Measurements from ENCODE around the gene KRT31. TPM values are rescaled to one million over a fixed set of nuclear protein-coding genes. Genes with fewer than 3 reads are reported as not detected.

Gene KRT31
- total RNA-seq, 1 experiment from 2014 or later: not detected

DNA sequence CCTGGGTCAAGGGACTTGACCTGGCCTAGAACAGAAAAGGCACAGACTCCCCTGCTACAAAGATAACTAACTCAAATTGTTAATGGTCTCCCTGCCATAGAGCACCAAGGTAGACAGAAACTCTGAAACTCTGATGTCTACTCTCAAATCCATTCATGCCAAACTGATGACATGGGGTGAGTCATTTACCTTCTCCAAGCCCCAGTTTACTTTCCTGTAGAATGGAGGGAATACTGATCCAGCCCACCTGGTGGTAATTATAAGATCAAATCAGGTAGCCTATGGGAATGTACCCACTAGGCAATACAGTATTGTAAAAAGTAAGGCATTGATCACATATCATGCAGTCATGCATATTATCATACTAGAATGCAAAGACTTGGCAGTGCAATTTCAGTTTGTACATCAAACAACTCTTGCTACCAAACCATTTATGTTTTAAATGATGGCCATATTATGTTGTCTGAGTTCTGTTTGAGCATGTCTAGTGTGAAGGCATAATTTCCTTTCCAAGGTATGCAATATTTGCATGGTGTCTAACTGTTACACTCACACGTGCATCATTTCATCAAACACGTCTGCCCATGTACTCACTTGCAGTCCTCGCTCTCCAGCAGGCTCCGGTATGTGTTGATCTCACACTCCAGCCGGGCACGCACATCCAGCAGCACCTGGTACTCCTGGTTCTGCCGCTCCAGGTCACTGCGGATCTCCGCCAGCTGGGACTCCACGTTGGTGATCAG, 3.0 kb downstream of the KRT31 start (continued):
- TF ChIP-seq E2F1 (CRISPR knock-in tag; IDR thresholded peaks at IDR 0.05): no peak
- no peak for TF ChIP-seq MYBL2 (CRISPR knock-in tag; IDR thresholded peaks at IDR 0.05)
- TF ChIP-seq, protein P1, sequence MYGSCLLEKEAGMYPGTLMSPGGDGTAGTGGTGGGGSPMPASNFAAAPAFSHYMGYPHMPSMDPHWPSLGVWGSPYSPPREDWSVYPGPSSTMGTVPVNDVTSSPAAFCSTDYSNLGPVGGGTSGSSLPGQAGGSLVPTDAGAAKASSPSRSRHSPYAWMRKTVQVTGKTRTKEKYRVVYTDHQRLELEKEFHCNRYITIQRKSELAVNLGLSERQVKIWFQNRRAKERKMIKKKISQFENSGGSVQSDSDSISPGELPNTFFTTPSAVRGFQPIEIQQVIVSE (CRISPR knock-in tag; IDR thresholded peaks at IDR 0.05; ENCODE audit: borderline replicate concordance): no peak
- TF ChIP-seq, protein P2, sequence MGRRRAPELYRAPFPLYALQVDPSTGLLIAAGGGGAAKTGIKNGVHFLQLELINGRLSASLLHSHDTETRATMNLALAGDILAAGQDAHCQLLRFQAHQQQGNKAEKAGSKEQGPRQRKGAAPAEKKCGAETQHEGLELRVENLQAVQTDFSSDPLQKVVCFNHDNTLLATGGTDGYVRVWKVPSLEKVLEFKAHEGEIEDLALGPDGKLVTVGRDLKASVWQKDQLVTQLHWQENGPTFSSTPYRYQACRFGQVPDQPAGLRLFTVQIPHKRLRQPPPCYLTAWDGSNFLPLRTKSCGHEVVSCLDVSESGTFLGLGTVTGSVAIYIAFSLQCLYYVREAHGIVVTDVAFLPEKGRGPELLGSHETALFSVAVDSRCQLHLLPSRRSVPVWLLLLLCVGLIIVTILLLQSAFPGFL (CRISPR knock-in tag; IDR thresholded peaks at IDR 0.05; ENCODE audit: borderline replicate concordance): no peak
- TF ChIP-seq HMGXB4 (CRISPR knock-in tag; IDR thresholded peaks at IDR 0.05): no peak
- TF ChIP-seq FOXK1 (CRISPR knock-in tag; IDR thresholded peaks at IDR 0.05): no peak
- no peak for TF ChIP-seq JAZF1 (CRISPR knock-in tag; IDR thresholded peaks at IDR 0.05)
- TF ChIP-seq ZNF671 (CRISPR knock-in tag; IDR thresholded peaks at IDR 0.05): no peak

- no peak overlapping the region for H3K4me3 Mint-ChIP-seq
- H3K27ac Mint-ChIP-seq: no peak overlapping the region
- no peaks in the 10 kb centered on the region for H3K9me3 Mint-ChIP-seq
- H3K4me1 Mint-ChIP-seq: no peaks in the 10 kb centered on the region
- CTCF ChIA-PET: no interaction called here
- ATAC-seq (no peak), DNase-seq (ENCODE audit: low spot score) (no peak)
- POLR2A ChIA-PET: no interaction called here
- no peaks in the 10 kb centered on the region for H3K36me3 Mint-ChIP-seq
- TF ChIP-seq TCF7 (CRISPR knock-in tag; IDR thresholded peaks at IDR 0.05; ENCODE audit: low read depth): no peak
- TF ChIP-seq JAZF1 (CRISPR knock-in tag; IDR thresholded peaks at IDR 0.05): no peak
- TF ChIP-seq ZNF317 (CRISPR knock-in tag; IDR thresholded peaks at IDR 0.05; ENCODE audit: borderline replicate concordance, low read depth): no peak
- no peak for TF ChIP-seq ETV6 (CRISPR knock-in tag; IDR thresholded peaks at IDR 0.05)
- no peak for TF ChIP-seq FOXK1 (CRISPR knock-in tag; IDR thresholded peaks at IDR 0.05)
- no peak for TF ChIP-seq HMGXB4 (CRISPR knock-in tag; IDR thresholded peaks at IDR 0.05)
- no peak for TF ChIP-seq MXD4 (CRISPR knock-in tag; IDR thresholded peaks at IDR 0.05; ENCODE audit: borderline replicate concordance)
- no peak for TF ChIP-seq ESRRA (CRISPR knock-in tag; IDR thresholded peaks at IDR 0.05; ENCODE audit: borderline replicate concordance)
- TF ChIP-seq ZNF671 (CRISPR knock-in tag; IDR thresholded peaks at IDR 0.05): no peak
- no peak for TF ChIP-seq ZBTB21 (CRISPR knock-in tag; IDR thresholded peaks at IDR 0.05; ENCODE audit: borderline replicate concordance)
- TF ChIP-seq IRF2 (CRISPR knock-in tag; IDR thresholded peaks at IDR 0.05; ENCODE audit: borderline replicate concordance, low read depth): no peak
- no peak for TF ChIP-seq SMAD4 (CRISPR knock-in tag; IDR thresholded peaks at IDR 0.05)
- TF ChIP-seq, protein P3, sequence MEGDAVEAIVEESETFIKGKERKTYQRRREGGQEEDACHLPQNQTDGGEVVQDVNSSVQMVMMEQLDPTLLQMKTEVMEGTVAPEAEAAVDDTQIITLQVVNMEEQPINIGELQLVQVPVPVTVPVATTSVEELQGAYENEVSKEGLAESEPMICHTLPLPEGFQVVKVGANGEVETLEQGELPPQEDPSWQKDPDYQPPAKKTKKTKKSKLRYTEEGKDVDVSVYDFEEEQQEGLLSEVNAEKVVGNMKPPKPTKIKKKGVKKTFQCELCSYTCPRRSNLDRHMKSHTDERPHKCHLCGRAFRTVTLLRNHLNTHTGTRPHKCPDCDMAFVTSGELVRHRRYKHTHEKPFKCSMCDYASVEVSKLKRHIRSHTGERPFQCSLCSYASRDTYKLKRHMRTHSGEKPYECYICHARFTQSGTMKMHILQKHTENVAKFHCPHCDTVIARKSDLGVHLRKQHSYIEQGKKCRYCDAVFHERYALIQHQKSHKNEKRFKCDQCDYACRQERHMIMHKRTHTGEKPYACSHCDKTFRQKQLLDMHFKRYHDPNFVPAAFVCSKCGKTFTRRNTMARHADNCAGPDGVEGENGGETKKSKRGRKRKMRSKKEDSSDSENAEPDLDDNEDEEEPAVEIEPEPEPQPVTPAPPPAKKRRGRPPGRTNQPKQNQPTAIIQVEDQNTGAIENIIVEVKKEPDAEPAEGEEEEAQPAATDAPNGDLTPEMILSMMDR (IDR thresholded peaks at IDR 0.05): no peak
- TF ChIP-seq ZNF263 (CRISPR knock-in tag; IDR thresholded peaks at IDR 0.05; ENCODE audit: low read depth): no peak
- TF ChIP-seq NR3C1 (CRISPR knock-in tag; conservative IDR thresholded peaks at IDR 0.05; ENCODE audit: low read depth): no peak
- TF ChIP-seq, protein P4, sequence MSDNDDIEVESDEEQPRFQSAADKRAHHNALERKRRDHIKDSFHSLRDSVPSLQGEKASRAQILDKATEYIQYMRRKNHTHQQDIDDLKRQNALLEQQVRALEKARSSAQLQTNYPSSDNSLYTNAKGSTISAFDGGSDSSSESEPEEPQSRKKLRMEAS (CRISPR knock-in tag; IDR thresholded peaks at IDR 0.05): no peak
- no peak for TF ChIP-seq MYBL2 (CRISPR knock-in tag; IDR thresholded peaks at IDR 0.05)
- TF ChIP-seq ZNF425 (CRISPR knock-in tag; conservative IDR thresholded peaks at IDR 0.05): no peak
- TF ChIP-seq, protein P5, sequence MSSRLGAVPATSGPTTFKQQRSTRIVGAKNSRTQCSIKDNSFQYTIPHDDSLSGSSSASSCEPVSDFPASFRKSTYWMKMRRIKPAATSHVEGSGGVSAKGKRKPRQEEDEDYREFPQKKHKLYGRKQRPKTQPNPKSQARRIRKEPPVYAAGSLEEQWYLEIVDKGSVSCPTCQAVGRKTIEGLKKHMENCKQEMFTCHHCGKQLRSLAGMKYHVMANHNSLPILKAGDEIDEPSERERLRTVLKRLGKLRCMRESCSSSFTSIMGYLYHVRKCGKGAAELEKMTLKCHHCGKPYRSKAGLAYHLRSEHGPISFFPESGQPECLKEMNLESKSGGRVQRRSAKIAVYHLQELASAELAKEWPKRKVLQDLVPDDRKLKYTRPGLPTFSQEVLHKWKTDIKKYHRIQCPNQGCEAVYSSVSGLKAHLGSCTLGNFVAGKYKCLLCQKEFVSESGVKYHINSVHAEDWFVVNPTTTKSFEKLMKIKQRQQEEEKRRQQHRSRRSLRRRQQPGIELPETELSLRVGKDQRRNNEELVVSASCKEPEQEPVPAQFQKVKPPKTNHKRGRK (CRISPR knock-in tag; IDR thresholded peaks at IDR 0.05; ENCODE audit: borderline replicate concordance): no peak
- H3K27me3 Mint-ChIP-seq (ENCODE audit: low read depth): no peaks in the 10 kb centered on the region
These were observed 3.6 kb downstream of the KRT31 start for GRCh38 chr17:41393826-41394225.
